ENCODE results near the gene ZDBF2.
"Not testable (repeated sequence)": the region's sequence is repeated elsewhere in the genome, so short reads cannot be mapped to it uniquely, and the experiment has no call there.

ZDBF2 gene

DNA sequence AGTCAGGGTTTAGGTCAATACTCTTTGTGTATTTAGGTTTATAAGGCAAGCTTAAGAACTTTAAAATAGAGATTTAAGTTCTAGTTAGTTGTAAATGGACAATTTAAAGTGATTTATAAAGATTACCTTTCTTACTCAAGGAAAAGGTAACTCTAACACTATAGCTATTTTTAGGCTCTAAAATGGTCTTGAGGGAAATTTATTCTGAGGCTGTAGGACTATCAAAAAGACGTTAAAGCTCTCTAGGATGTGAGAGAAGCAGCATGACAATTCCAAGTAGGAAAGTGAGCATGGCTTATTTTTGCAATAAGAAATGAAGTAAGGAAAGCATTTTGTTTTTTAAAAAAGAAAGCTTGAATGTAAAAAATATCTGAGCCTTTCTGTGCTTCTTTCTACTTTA, 78.1 kb downstream of the ZDBF2 start:
- H3K36me3 ChIP-seq (ENCODE audit: insufficient read depth, low read length) = no peaks in the 10 kb centered on the region
- no peaks in the 10 kb centered on the region for H3K4me1 ChIP-seq (ENCODE audit: insufficient read depth, low read length)
- H2AFZ ChIP-seq (ENCODE audit: low read depth, low read length) = no peak overlapping the region
- no peaks in the 10 kb centered on the region for H3K27me3 ChIP-seq (ENCODE audit: insufficient read depth, low read length)
- no peak overlapping the region for H3K4me3 ChIP-seq (ENCODE audit: low read length)
- peaks cover 9% of the 10 kb centered on the region for H3K9me3 ChIP-seq (ENCODE audit: low read length)

DNA sequence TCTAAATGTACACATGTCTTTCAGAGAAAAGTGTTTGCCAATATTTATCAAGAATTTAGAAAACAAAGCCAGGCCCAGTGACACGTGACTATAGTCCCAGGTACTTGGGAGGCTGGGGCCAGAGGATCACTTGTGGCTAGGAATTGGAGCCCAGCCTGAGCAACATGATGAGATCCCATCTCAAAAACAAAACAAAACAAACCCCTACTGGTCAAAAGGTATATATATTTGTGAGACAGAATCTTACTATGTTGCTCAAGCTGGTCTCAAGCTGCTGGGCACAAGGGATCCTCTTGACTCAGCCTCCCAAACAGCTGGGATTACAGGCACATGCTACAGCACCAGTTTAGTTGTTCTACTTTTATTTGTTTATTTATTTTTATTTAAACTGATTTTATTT, 79.2 kb downstream of the ZDBF2 start:
- Histone ChIP-seq H3K27me3 (ENCODE audit: insufficient read depth, low read length) (no peaks in the 10 kb centered on the region), H3K9me3 (ENCODE audit: low read length) (peaks cover 9% of the 10 kb centered on the region), H3K4me3 (ENCODE audit: low read length) (no peak overlapping the region), H2AFZ (ENCODE audit: low read depth, low read length) (no peak overlapping the region), H3K36me3 (ENCODE audit: insufficient read depth, low read length) (no peaks in the 10 kb centered on the region), H3K4me1 (ENCODE audit: insufficient read depth, low read length) (no peaks in the 10 kb centered on the region)

DNA sequence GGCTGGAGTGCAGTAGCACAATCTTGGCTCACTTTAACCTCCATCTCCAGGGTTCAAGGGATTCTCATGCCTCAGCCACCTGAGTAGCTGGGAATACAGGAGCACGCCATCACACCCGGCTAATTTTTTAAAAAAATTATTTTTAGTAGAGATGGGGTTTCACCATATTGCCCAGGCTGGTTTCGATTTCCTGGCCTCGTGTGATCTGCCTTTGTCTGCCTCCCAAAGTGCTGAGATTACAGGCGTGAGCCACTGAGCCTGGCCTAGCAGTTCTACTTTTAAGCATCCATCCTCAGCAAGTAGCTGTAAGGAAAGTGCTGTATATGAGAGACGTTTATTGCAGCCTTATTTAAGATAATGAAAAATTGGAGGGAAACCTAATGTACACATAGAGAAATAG, 79.7 kb downstream of the ZDBF2 start:
- H3K36me3 ChIP-seq (ENCODE audit: insufficient read depth, low read length) = no peaks in the 10 kb centered on the region
- H3K4me3 ChIP-seq (ENCODE audit: low read length) = no peak overlapping the region
- peaks cover 8% of the 10 kb centered on the region for H3K9me3 ChIP-seq (ENCODE audit: low read length)
- H3K27me3 ChIP-seq (ENCODE audit: insufficient read depth, low read length) = no peaks in the 10 kb centered on the region
- H3K4me1 ChIP-seq (ENCODE audit: insufficient read depth, low read length) = no peaks in the 10 kb centered on the region
- H2AFZ ChIP-seq (ENCODE audit: low read depth, low read length) = no peak overlapping the region

DNA sequence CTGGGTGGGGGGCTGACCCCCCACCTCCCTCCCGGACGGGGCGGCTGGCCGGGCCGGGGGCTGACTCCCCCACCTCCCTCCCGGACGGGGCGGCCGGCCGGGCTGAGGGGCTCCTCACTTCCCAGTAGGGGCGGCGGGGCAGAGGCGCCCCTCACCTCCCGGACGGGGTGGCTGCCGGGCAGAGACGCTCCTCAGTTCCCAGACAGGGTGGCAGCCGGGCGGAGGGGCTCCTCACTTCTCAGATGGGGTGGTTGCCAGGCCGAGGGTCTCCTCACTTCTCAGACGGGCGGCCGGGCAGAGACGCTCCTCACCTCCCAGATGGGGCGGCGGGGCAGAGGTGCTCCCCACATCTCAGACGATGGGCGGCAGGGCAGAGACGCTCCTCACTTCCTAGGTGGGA, 82.4 kb downstream of the ZDBF2 start:
- H3K4me1 ChIP-seq (ENCODE audit: insufficient read depth, low read length); H3K27me3 ChIP-seq (ENCODE audit: insufficient read depth, low read length); H3K36me3 ChIP-seq (ENCODE audit: insufficient read depth, low read length); H2AFZ ChIP-seq (ENCODE audit: low read depth, low read length); H3K4me3 ChIP-seq (ENCODE audit: low read length); H3K9me3 ChIP-seq (ENCODE audit: low read length): not testable (repeated sequence)

DNA sequence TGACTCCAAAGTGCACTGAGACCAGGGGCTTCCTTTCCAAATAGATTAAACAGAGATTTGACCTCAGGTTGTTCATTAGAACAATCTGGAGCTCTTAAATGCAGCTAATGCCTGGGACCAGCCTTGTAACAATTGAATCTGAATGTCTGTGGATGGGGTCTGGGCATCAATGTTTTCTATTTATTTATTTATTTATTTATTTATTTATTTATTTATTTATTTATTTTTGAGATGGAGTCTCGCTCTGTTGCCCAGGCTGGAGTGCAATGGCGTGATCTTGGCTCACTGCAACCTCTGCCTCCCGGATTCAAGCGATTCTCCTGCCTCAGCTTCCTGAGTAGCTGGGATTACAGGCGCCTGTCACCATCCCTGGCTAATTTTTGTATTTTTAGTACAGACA, 86.4 kb downstream of the ZDBF2 start:
- not testable (repeated sequence) for H3K36me3 ChIP-seq (ENCODE audit: insufficient read depth, low read length); H3K4me3 ChIP-seq (ENCODE audit: low read length); H3K9me3 ChIP-seq (ENCODE audit: low read length); H3K4me1 ChIP-seq (ENCODE audit: insufficient read depth, low read length); H3K27me3 ChIP-seq (ENCODE audit: insufficient read depth, low read length); H2AFZ ChIP-seq (ENCODE audit: low read depth, low read length)

DNA sequence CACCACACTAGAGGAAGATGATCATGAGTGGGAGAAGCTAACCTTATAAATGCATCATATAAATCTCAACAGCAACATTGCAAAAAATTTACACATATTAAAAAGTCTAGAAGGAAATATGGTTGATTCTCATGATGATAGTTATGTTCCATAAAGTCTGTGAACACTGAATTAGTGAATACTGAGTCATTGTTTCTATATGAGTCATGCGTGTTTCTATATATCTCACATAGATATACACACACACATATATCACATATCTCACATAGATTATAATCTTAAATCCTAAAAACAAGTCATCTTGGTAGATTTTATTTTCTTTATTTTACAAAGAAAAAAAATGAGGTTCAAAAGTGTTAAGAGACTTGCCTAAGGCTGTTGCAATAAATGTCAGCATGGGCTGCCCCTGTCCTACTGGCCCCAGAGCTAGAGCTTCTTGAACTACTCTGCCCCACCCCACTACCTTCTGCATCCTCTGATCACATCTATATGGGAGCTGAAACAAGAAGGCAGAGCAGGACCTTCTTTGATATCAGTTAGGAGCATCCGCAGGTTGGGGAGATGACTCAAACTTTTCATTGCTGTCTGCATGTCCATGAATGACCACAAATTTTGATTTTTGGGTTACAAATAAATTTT, 87.1 kb downstream of the ZDBF2 start:
- Histone ChIP-seq H3K4me1 (ENCODE audit: insufficient read depth, low read length) (no peaks in the 10 kb centered on the region), H3K27me3 (ENCODE audit: insufficient read depth, low read length) (no peaks in the 10 kb centered on the region), H3K4me3 (ENCODE audit: low read length) (no peak overlapping the region), H2AFZ (ENCODE audit: low read depth, low read length) (no peak overlapping the region), H3K9me3 (ENCODE audit: low read length) (peaks cover 2% of the 10 kb centered on the region), H3K36me3 (ENCODE audit: insufficient read depth, low read length) (no peaks in the 10 kb centered on the region)

All from neuron (in vitro differentiated cells).